HG03354 (cell line): Measurements from ENCODE around the gene GPRC5D.
A peak's percentile ranks its signal among the peaks of the same experiment; 100 is the strongest.

Experiments used
- ATAC-seq: cut with Tn5 transposase; IDR thresholded peaks from one replicate; pipeline ENCODE4 v1.9.1; 2021; ENCODE audit warnings: mild to moderate bottlenecking; ENCODE audit not compliant: unreplicated experiment, poor library complexity, severe bottlenecking

The GPRC5D gene

DNA sequence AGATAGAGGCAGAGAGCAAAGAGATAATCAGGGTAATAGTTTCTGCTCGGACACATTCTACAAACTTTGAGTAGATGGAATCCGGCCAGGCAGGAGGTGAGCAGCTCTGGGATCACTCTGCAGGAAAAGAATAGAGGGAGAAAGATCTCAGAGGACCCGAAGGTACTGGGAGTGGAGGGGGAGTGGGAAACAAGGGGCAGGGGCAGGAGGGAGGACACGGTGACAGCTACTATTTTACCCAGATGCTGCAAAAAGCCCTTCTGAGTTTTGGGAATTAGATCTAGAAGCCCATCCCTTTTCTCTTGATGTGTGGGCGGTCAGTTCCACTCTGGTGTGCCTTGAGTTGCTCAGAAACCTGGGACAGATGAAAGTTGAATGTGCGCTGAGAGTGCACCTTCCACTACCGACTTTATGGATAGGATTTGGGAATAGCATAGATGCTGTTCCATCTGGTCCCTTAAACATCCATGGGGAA, 60.1 kb downstream of the GPRC5D start:
- no peak for ATAC-seq

DNA sequence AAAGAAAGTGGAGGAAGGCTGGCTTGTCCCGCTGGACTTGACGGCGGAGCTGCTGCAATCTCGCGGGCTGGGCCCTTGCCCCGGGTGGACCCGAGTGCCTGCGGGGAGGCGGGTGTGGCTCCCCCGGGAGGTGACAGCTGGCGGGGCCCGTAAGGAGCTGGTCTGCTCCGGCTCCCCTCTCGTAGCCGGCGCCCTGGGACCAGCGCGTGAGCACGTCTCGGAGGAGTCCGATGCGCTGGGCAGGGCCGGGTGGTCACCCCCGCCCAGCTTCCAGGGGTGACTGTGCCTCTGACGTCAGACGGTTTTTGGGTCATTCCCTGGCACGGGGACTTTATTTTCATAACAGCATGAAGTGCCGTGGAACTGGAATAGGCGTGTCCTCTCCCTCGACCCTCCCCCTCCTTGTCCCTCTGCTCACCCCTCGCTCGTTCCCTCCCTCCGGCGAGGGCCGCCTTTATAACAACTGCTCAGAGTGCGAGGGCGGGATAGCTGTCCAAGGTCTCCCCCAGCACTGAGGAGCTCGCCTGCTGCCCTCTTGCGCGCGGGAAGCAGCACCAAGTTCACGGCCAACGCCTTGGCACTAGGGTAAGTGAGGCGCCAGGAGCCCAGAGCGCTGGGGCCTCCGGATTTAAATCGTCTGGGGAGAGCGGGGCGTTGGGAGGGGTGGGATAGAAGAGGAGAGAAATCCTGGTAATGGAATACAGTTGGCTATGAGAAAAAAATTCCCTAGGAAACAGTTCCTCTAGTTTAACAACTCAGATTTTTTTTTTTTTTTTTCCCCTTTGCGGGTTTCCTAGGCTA, 60.7 kb downstream of the GPRC5D start, which contains the start of gene GPRC5A:
GPRC5A (plus strand) TSS at position 483 of the 801 bp plus-strand sequence. CDS start 16,688 bp downstream, outside the sequence.
- ATAC-seq, result peak; percentile 47
